ENCODE results near the gene CCDC33.

The CCDC33 gene

DNA sequence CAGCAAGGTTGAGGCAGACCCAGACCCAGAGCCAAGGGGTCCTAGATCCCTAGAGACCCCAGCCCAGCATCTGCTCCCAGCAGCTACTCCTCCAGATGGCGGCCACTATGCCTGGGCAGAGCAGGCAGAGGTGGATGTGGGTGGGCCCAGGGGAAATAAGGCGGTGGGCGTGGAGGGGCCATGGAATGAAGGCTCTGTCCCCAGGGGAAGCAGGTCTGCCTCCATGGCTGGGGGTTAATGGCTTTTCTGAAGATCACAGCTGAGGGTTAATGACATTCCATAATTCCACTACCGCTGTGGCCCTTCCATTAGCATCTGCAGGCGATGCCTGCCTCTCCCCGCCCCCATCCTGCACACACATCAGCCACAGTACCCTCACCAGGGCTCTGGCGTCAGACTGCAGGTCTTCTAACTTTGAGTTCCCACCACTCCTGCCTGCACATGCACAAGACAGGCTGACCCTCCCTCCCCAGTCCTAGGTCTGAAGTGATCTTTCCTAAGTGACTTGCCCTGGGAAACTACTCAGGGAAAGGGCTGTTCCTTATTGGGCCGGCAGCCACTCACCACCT, 41.2 kb downstream of the CCDC33 start:
- Histone ChIP-seq H3K4me3 (ENCODE audit: low read depth in 1 of 2, low read length in 2 of 2) (no peak overlapping the region), H3K27ac (ENCODE audit: low read length) (no peak overlapping the region), H3K4me1 (ENCODE audit: insufficient read depth, low read length) (no peaks in the 10 kb centered on the region), H3K4me2 (ENCODE audit: insufficient read depth, low read length) (no peak overlapping the region), H3K27me3 (ENCODE audit: insufficient read depth, low read length, poor library complexity) (no peaks in the 10 kb centered on the region), H3K9me3 (ENCODE audit: insufficient read depth, low read length, severe bottlenecking) (no peaks in the 10 kb centered on the region), H4K20me1 (ENCODE audit: insufficient read depth, low read length) (peaks cover 2% of the 10 kb centered on the region; the same call in 1 of the 2 replicates), H3K36me3 (ENCODE audit: insufficient read depth, low read length) (no peaks in the 10 kb centered on the region), H2AFZ (ENCODE audit: low read depth, low read length) (no peak overlapping the region), H3K79me2 (ENCODE audit: insufficient read depth, low read length) (no peaks in the 10 kb centered on the region), H3K9ac (ENCODE audit: low read depth, low read length) (no peak overlapping the region)
- ATAC-seq (ENCODE audit: insufficient read depth, low read depth), result no peak
- no peak for DNase-seq
- TF ChIP-seq, protein P1, sequence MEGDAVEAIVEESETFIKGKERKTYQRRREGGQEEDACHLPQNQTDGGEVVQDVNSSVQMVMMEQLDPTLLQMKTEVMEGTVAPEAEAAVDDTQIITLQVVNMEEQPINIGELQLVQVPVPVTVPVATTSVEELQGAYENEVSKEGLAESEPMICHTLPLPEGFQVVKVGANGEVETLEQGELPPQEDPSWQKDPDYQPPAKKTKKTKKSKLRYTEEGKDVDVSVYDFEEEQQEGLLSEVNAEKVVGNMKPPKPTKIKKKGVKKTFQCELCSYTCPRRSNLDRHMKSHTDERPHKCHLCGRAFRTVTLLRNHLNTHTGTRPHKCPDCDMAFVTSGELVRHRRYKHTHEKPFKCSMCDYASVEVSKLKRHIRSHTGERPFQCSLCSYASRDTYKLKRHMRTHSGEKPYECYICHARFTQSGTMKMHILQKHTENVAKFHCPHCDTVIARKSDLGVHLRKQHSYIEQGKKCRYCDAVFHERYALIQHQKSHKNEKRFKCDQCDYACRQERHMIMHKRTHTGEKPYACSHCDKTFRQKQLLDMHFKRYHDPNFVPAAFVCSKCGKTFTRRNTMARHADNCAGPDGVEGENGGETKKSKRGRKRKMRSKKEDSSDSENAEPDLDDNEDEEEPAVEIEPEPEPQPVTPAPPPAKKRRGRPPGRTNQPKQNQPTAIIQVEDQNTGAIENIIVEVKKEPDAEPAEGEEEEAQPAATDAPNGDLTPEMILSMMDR (IDR thresholded peaks at IDR 0.05; ENCODE audit: borderline replicate concordance, extremely low read depth, low read length, poor library complexity, severe bottlenecking), result no peak
- TF ChIP-seq EZH2 (IDR thresholded peaks at IDR 0.05; ENCODE audit: borderline replicate concordance, low read depth, low read length, severe bottlenecking), result no peak

DNA sequence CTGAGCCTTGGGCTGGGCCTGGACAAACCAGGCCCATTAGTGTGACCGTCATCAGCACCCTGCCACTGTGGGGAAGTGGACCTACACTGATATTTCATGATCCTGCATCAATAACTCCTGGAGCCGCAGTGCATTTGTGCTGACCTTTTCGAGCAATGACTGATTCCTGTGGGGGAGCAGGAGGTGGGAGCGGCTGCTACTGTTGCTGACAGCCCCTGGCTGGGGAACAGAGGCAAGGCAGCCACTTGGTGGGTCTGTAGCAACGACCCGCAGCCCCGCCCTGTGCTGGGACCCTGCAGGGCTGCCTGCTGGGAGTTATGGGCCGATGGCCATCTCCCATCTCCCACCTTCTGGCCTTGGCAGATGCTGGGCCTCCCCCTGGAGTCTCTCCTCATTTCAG, 42.1 kb downstream of the CCDC33 start:
- no peaks in the 10 kb centered on the region for H3K27me3 ChIP-seq (ENCODE audit: insufficient read depth, low read length, poor library complexity)
- H3K9me3 ChIP-seq (ENCODE audit: insufficient read depth, low read length, severe bottlenecking), result no peaks in the 10 kb centered on the region
- peaks cover 5% of the 10 kb centered on the region; the same call in 1 of the 2 replicates for H4K20me1 ChIP-seq (ENCODE audit: insufficient read depth, low read length)
- H3K79me2 ChIP-seq (ENCODE audit: insufficient read depth, low read length), result no peaks in the 10 kb centered on the region
- ATAC-seq (ENCODE audit: insufficient read depth, low read depth) (no peak), DNase-seq (no peak)
- no peak overlapping the region for H3K9ac ChIP-seq (ENCODE audit: low read depth, low read length)
- TF ChIP-seq EZH2 (IDR thresholded peaks at IDR 0.05; ENCODE audit: borderline replicate concordance, low read depth, low read length, severe bottlenecking), result no peak
- TF ChIP-seq, protein P1 (IDR thresholded peaks at IDR 0.05; ENCODE audit: borderline replicate concordance, extremely low read depth, low read length, poor library complexity, severe bottlenecking), result no peak
- H3K4me1 ChIP-seq (ENCODE audit: insufficient read depth, low read length), result no peaks in the 10 kb centered on the region
- H3K27ac ChIP-seq (ENCODE audit: low read length), result no peak overlapping the region
- H3K36me3 ChIP-seq (ENCODE audit: insufficient read depth, low read length), result no peaks in the 10 kb centered on the region
- no peak overlapping the region for H3K4me3 ChIP-seq (ENCODE audit: low read depth in 1 of 2, low read length in 2 of 2)
- H2AFZ ChIP-seq (ENCODE audit: low read depth, low read length), result no peak overlapping the region
- H3K4me2 ChIP-seq (ENCODE audit: insufficient read depth, low read length), result no peak overlapping the region

DNA sequence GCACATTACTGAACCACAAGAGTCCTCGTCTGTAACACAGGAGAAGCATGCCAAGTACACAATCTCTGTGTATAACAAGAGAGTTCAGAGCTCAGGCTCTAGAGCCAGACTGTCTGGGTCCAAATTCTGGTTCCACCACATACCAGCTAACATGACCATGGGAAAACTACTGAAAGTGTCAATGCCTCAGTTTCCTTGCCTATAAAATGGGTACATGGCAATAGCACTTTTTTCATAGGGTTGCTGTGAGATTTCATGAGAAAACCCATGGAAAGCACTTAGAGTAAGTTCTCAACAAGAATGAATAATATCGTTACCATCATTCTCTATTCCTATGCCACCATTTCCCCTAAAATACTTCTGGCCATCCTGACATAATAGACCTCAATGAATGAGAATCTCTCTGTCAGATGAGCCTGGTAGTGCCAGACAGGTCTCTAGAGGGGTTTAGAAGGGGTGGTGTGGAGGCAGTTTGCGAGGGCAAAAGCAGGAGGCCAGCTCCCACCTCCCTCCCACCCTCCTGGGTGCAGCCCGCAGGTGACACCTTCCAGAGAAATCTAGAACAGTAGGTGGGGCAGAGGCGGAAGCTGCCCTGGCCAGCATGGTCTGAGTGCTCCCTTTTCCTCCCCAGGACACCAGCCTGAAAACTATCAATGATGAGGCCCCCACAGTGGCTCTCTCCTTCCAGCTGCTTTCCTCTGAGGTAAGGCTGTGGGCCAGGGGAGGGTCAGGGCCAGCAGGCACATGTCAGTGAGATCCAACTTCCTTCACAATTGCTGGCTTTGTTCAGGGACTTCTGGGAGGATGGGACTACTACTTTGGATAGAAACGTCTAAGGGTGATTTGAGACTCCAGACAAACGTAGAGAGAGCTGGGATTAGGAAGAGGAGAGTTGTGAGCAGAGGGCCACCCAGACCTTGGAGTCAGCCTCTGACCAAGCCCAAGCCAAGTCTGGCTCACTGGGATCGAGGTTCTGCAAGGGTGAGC, 45.3 kb downstream of the CCDC33 start:
- Histone ChIP-seq H2AFZ (ENCODE audit: low read depth, low read length) (no peak overlapping the region), H3K27ac (ENCODE audit: low read length) (no peak overlapping the region), H3K9ac (ENCODE audit: low read depth, low read length) (no peak overlapping the region), H3K4me2 (ENCODE audit: insufficient read depth, low read length) (no peak overlapping the region), H4K20me1 (ENCODE audit: insufficient read depth, low read length) (peaks cover 5% of the 10 kb centered on the region; the same call in 1 of the 2 replicates), H3K79me2 (ENCODE audit: insufficient read depth, low read length) (no peaks in the 10 kb centered on the region), H3K36me3 (ENCODE audit: insufficient read depth, low read length) (no peaks in the 10 kb centered on the region), H3K4me3 (ENCODE audit: low read depth in 1 of 2, low read length in 2 of 2) (no peak overlapping the region), H3K4me1 (ENCODE audit: insufficient read depth, low read length) (no peaks in the 10 kb centered on the region), H3K27me3 (ENCODE audit: insufficient read depth, low read length, poor library complexity) (no peaks in the 10 kb centered on the region), H3K9me3 (ENCODE audit: insufficient read depth, low read length, severe bottlenecking) (no peaks in the 10 kb centered on the region)
- ATAC-seq (ENCODE audit: insufficient read depth, low read depth), result no peak
- no peak for DNase-seq
- no peak for TF ChIP-seq EZH2 (IDR thresholded peaks at IDR 0.05; ENCODE audit: borderline replicate concordance, low read depth, low read length, severe bottlenecking)
- TF ChIP-seq, protein P1 (IDR thresholded peaks at IDR 0.05; ENCODE audit: borderline replicate concordance, extremely low read depth, low read length, poor library complexity, severe bottlenecking), result no peak

All from DND-41 (cell line).